Vagina (tissue), 2 donors: ENCODE measurements around the gene SLC1A3.

Source experiments
- CTCF ChIP-seq, 3 experiments: fragments of 450-650 bp in 2 of 3; fragments of 200-600 bp in 1 of 3; sonication (generic) in 1 of 3; IDR thresholded peaks; one replicate each; pipeline ENCODE4 v1.5.1; 2017 to 2019; ENCODE audit warnings: antibody characterized with exemption in 3 of 3, mild to moderate bottlenecking in 2 of 3, moderate library complexity in 2 of 3
- POLR2A ChIP-seq, 2 donors: fragments of 450-650 bp; IDR thresholded peaks; one replicate each; pipeline ENCODE4 v1.6.1; 2017; ENCODE audit warnings: antibody characterized with exemption in 2 of 2, mild to moderate bottlenecking in 2 of 2, moderate library complexity in 2 of 2

- TF ChIP-seq POLR2A (IDR thresholded peaks at IDR 0.05) (no peak), CTCF (IDR thresholded peaks at IDR 0.05) (no peak)
Observed at GRCh38 chr5:36691696-36692371, 85.4 kb downstream of the SLC1A3 start.
